GM19023 (cell line): ENCODE results near the gene CFAP20DC.
"Not testable (repeated sequence)": the region's sequence is repeated elsewhere in the genome, so short reads cannot be mapped to it uniquely, and the experiment has no call there.

Experiments
- ATAC-seq: cut with Tn5 transposase; IDR thresholded peaks from one replicate; pipeline ENCODE4 v1.9.1; 2021; ENCODE audit warnings: mild to moderate bottlenecking, moderate library complexity; ENCODE audit not compliant: unreplicated experiment

Gene CFAP20DC

GRCh38 chr3:59049671-59050331 lies at the start of gene CFAP20DC:
TSS of gene CFAP20DC (minus strand) at chr3:59050025. CDS start at chr3:59049631, 394 bp downstream.
- ATAC-seq: peak; percentile 99

GRCh38 chr3:59098516-59098915 lies 48.7 kb upstream of the CFAP20DC start:
- ATAC-seq: not testable (repeated sequence)

GRCh38 chr3:59094446-59094845 lies 44.6 kb upstream of the CFAP20DC start:
- ATAC-seq: no peak

- ATAC-seq: no peak
These were observed 43.7 kb upstream of the CFAP20DC start for GRCh38 chr3:59093521-59093920.

- no peak for ATAC-seq
These were observed 38.9 kb upstream of the CFAP20DC start for GRCh38 chr3:59088761-59089160.

GRCh38 chr3:59085976-59086375 lies 36.2 kb upstream of the CFAP20DC start:
- ATAC-seq: no peak

GRCh38 chr3:59084583-59084982 lies 34.8 kb upstream of the CFAP20DC start:
- no peak for ATAC-seq

GRCh38 chr3:59082106-59082505 lies 32.3 kb upstream of the CFAP20DC start:
- no peak for ATAC-seq

- no peak for ATAC-seq
These were observed 31.2 kb upstream of the CFAP20DC start for GRCh38 chr3:59081071-59081470.

GRCh38 chr3:59079962-59080361 lies 30.1 kb upstream of the CFAP20DC start:
- ATAC-seq: no peak

GRCh38 chr3:59074764-59075163 lies 24.9 kb upstream of the CFAP20DC start:
- no peak for ATAC-seq

GRCh38 chr3:59072681-59073080 lies 22.9 kb upstream of the CFAP20DC start:
- ATAC-seq: no peak

- no peak for ATAC-seq
These were observed 20.0 kb upstream of the CFAP20DC start for GRCh38 chr3:59069838-59070237.

GRCh38 chr3:59065240-59065639 lies 15.4 kb upstream of the CFAP20DC start:
- ATAC-seq: no peak

GRCh38 chr3:59064728-59065127 lies 14.9 kb upstream of the CFAP20DC start:
- no peak for ATAC-seq

GRCh38 chr3:59064276-59064675 lies 14.5 kb upstream of the CFAP20DC start:
- no peak for ATAC-seq

- ATAC-seq: no peak
These were observed 6.9 kb upstream of the CFAP20DC start for GRCh38 chr3:59056706-59057105.

- ATAC-seq: no peak
These were observed 3.1 kb upstream of the CFAP20DC start for GRCh38 chr3:59052803-59053411.

GRCh38 chr3:59050811-59051414 lies 1.1 kb upstream of the CFAP20DC start:
- ATAC-seq: not testable (repeated sequence)

GRCh38 chr3:59046839-59047238 lies 3.0 kb downstream of the CFAP20DC start:
- no peak for ATAC-seq

GRCh38 chr3:59043391-59043790 lies 6.4 kb downstream of the CFAP20DC start:
- ATAC-seq: no peak

- no peak for ATAC-seq
These were observed 8.9 kb downstream of the CFAP20DC start for GRCh38 chr3:59040902-59041301.
